ENCODE data around the gene SH3BP4. TPM values are rescaled to one million over a fixed set of nuclear protein-coding genes. Genes with fewer than 3 reads are reported as not detected.

Gene SH3BP4
- total RNA-seq, 1 experiment from 2014 or later, result 89.1 TPM

GRCh38 chr2:235087832-235088495 is 136.1 kb downstream of the SH3BP4 start:
- DNase-seq (ENCODE audit: low read depth), result no peak

- DNase-seq (ENCODE audit: low read depth), result peak; percentile 56
Observed at GRCh38 chr2:235088496-235088921, 136.7 kb downstream of the SH3BP4 start.

GRCh38 chr2:235091421-235091820 is 139.6 kb downstream of the SH3BP4 start:
- DNase-seq (ENCODE audit: low read depth), result peak; percentile 22

GRCh38 chr2:235091983-235092382 is 140.2 kb downstream of the SH3BP4 start:
- no peak for DNase-seq (ENCODE audit: low read depth)

GRCh38 chr2:235092433-235093223 is 140.8 kb downstream of the SH3BP4 start:
- no peak for DNase-seq (ENCODE audit: low read depth)

GRCh38 chr2:235094457-235094856 is 142.6 kb downstream of the SH3BP4 start:
- no peak for DNase-seq (ENCODE audit: low read depth)

- DNase-seq (ENCODE audit: low read depth), result no peak
Observed at GRCh38 chr2:235095569-235095968, 143.8 kb downstream of the SH3BP4 start.

- DNase-seq (ENCODE audit: low read depth), result no peak
Observed at GRCh38 chr2:235096447-235096846, 144.6 kb downstream of the SH3BP4 start.

GRCh38 chr2:235097196-235097595 is 145.4 kb downstream of the SH3BP4 start:
- DNase-seq (ENCODE audit: low read depth), result no peak

- peak; percentile 43 for DNase-seq (ENCODE audit: low read depth)
Observed at GRCh38 chr2:235098269-235098668, 146.5 kb downstream of the SH3BP4 start.

GRCh38 chr2:235098736-235099494 is 147.1 kb downstream of the SH3BP4 start:
- DNase-seq (ENCODE audit: low read depth), result peak; percentile 72

- DNase-seq (ENCODE audit: low read depth), result no peak
Observed at GRCh38 chr2:235102896-235103295, 151.1 kb downstream of the SH3BP4 start.
